Colonic mucosa (tissue), 4 donors: ENCODE results near the gene FERMT1. TPM values are rescaled to one million over a fixed set of nuclear protein-coding genes. Genes with fewer than 3 reads are reported as not detected.

ENCODE experiments used
- DNase-seq: peaks from one replicate; pipeline ENCODE4 v3.0.0-alpha.2; 2020
- H3K27ac ChIP-seq: fragments of 200-600 bp; one replicate; pipeline ENCODE4 v1.8.0; 2021
- H3K27me3 ChIP-seq: fragments of 200-600 bp; one replicate; pipeline ENCODE4 v1.8.0; 2021
- H3K36me3 ChIP-seq: fragments of 200-600 bp; one replicate; pipeline ENCODE4 v1.8.0; 2021
- H3K4me1 ChIP-seq: fragments of 200-600 bp; one replicate; pipeline ENCODE4 v1.8.0; 2021; ENCODE audit warnings: mild to moderate bottlenecking
- H3K4me3 ChIP-seq: fragments of 200-600 bp; one replicate; pipeline ENCODE4 v1.8.0; 2021
- H3K9ac ChIP-seq, 2 donors: one replicate each; pipeline ENCODE4 v1.7.0; 2013; ENCODE audit warnings: control low read depth in 2 of 2, low read depth in 2 of 2, low read length in 2 of 2
- H3K9me3 ChIP-seq: fragments of 200-600 bp; one replicate; pipeline ENCODE4 v1.8.0; 2021
- CTCF ChIP-seq: fragments of 200-600 bp; IDR thresholded peaks from one replicate; pipeline ENCODE4 v1.8.0; 2022; ENCODE audit warnings: antibody characterized with exemption, mild to moderate bottlenecking
- intact Hi-C: fragments of 100-400 bp; cut with DNase I; formaldehyde crosslinking; loops from one replicate; pipeline ENCODE4 v1.14.1; 2022
- total RNA-seq, 2 donors: library from RNA; stranded (reverse); fragmentation: NEBNext Ultra II Directional in 1 of 2; extraction: Animal tissue kit (Norgen Biotek cat#: 25700) in 1 of 2; gene quantifications; one replicate each; pipeline ENCODE4 v1.2.1, GENCODE V29; 2021
- donor health status: healthy.
- donor health status: DM: no; HTN: no; CAD: no.
- donor health status: DM: no; HTN: no; CAD: no.

Gene FERMT1
- total RNA-seq, 2 donors from 2014 or later, result 68.8 to 83.9 TPM

- Histone ChIP-seq H3K27me3 (peaks cover 18% of the 10 kb centered on the region), H3K27ac (no peak overlapping the region), H3K9ac (no peak overlapping the region)
These were observed 69.6 kb downstream of the FERMT1 start for GRCh38 chr20:6053064-6053775.

GRCh38 chr20:6051505-6051904 lies 71.3 kb downstream of the FERMT1 start:
- TF ChIP-seq CTCF, result no peak
- H3K4me1 ChIP-seq, result peaks cover 8% of the 10 kb centered on the region
- no peaks in the 10 kb centered on the region for H3K9me3 ChIP-seq
- no peak overlapping the region for H3K4me3 ChIP-seq
- intact Hi-C loops, result no loop called here
- peaks cover 18% of the 10 kb centered on the region for H3K27me3 ChIP-seq
- H3K27ac ChIP-seq, result no peak overlapping the region
- no peak overlapping the region for H3K9ac ChIP-seq
- H3K36me3 ChIP-seq, result no peaks in the 10 kb centered on the region
- no peak for DNase-seq

More at GRCh38 chr20:6053064-6053775, 69.6 kb downstream of the FERMT1 start:
- H3K4me3 ChIP-seq, result no peak overlapping the region
- intact Hi-C loops, result no loop called here
- DNase-seq, result no peak
- no peaks in the 10 kb centered on the region for H3K9me3 ChIP-seq
- no peak for TF ChIP-seq CTCF
- H3K4me1 ChIP-seq, result peaks cover 8% of the 10 kb centered on the region
- no peaks in the 10 kb centered on the region for H3K36me3 ChIP-seq

- Histone ChIP-seq H3K27ac (no peak overlapping the region), H3K4me1 (peaks cover 8% of the 10 kb centered on the region), H3K36me3 (no peaks in the 10 kb centered on the region), H3K27me3 (peaks cover 18% of the 10 kb centered on the region), H3K9ac (no peak overlapping the region), H3K4me3 (no peak overlapping the region), H3K9me3 (no peaks in the 10 kb centered on the region)
- intact Hi-C loops, result no loop called here
- no peak for DNase-seq
- TF ChIP-seq CTCF, result no peak
These were observed 74.4 kb downstream of the FERMT1 start for GRCh38 chr20:6048391-6048790.

GRCh38 chr20:6046432-6046831 lies 76.4 kb downstream of the FERMT1 start:
- no peak for TF ChIP-seq CTCF
- no peak for DNase-seq
- H3K4me1 ChIP-seq, result no peaks in the 10 kb centered on the region
- H3K27me3 ChIP-seq, result peaks cover 3% of the 10 kb centered on the region
- H3K4me3 ChIP-seq, result no peak overlapping the region
- H3K9me3 ChIP-seq, result no peaks in the 10 kb centered on the region
- H3K27ac ChIP-seq, result no peak overlapping the region
- H3K36me3 ChIP-seq, result no peaks in the 10 kb centered on the region
- H3K9ac ChIP-seq, result no peak overlapping the region
- intact Hi-C loops, result no loop called here

GRCh38 chr20:6045566-6045965 lies 77.3 kb downstream of the FERMT1 start:
- Histone ChIP-seq H3K27me3 (no peaks in the 10 kb centered on the region), H3K4me1 (no peaks in the 10 kb centered on the region), H3K27ac (no peak overlapping the region), H3K4me3 (no peak overlapping the region), H3K9me3 (no peaks in the 10 kb centered on the region), H3K36me3 (peaks cover 7% of the 10 kb centered on the region), H3K9ac (no peak overlapping the region)
- intact Hi-C loops, result no loop called here
- no peak for TF ChIP-seq CTCF
- DNase-seq, result no peak
